GM23338 (cell line): ENCODE measurements around the gene NDUFS2. TPM values are rescaled to one million over a fixed set of nuclear protein-coding genes. Genes with fewer than 3 reads are reported as not detected.
A peak's percentile ranks its signal among the peaks of the same experiment; 100 is the strongest.

Source experiments
- ATAC-seq: fragments of 200-7000 bp; cut with Tn5 transposase; 3 replicates; pipeline ENCODE4 v1.9.1; 2020
- DNase-seq: peaks from one replicate; pipeline ENCODE4 v3.0.0-alpha.2; 2015; ENCODE audit warnings: low spot score
- H2AFZ ChIP-seq: fragments of 200-600 bp; sonication (generic); 2 replicates; pipeline ENCODE4 v1.8.0; 2016; ENCODE audit warnings: antibody characterized with exemption, mild to moderate bottlenecking, moderate library complexity
- H3F3A ChIP-seq: fragments of 200-600 bp; sonication (generic); replicated peaks from 2 replicates; pipeline ENCODE4 v1.8.0; 2017; ENCODE audit warnings: antibody characterized with exemption, mixed run types, low read depth
- H3K27ac ChIP-seq: fragments of 200-600 bp; sonication (generic); 2 replicates; pipeline ENCODE4 v1.6.1; 2016; ENCODE audit warnings: low read depth
- H3K27me3 ChIP-seq: fragments of 200-600 bp; sonication (generic); 2 replicates; pipeline ENCODE4 v1.8.0; 2016; ENCODE audit warnings: mild to moderate bottlenecking, mixed run types, moderate library complexity; ENCODE audit not compliant: insufficient read depth
- H3K36me3 ChIP-seq: fragments of 200-600 bp; sonication (generic); 2 replicates; pipeline ENCODE4 v1.8.0; 2016; ENCODE audit warnings: mild to moderate bottlenecking; ENCODE audit not compliant: insufficient read depth
- H3K4me1 ChIP-seq: fragments of 200-600 bp; sonication (generic); 2 replicates; pipeline ENCODE4 v1.8.0; 2016; ENCODE audit warnings: mild to moderate bottlenecking, moderate library complexity; ENCODE audit not compliant: insufficient read depth
- H3K4me2 ChIP-seq: fragments of 200-600 bp; sonication (generic); 2 replicates; pipeline ENCODE4 v1.7.1; 2017; ENCODE audit warnings: mixed run types
- H3K4me3 ChIP-seq: fragments of 200-600 bp; sonication (generic); 2 replicates; pipeline ENCODE4 v1.6.1; 2016; ENCODE audit warnings: mixed run types
- H3K79me2 ChIP-seq: fragments of 200-600 bp; sonication (generic); replicated peaks from 2 replicates; pipeline ENCODE4 v1.8.0; 2017; ENCODE audit warnings: mild to moderate bottlenecking; ENCODE audit not compliant: insufficient read depth
- H3K9me2 ChIP-seq: fragments of 200-600 bp; sonication (generic); 2 replicates; pipeline ENCODE4 v1.8.0; 2017; ENCODE audit not compliant: insufficient read depth
- H4K20me1 ChIP-seq: fragments of 200-600 bp; sonication (generic); replicated peaks from 2 replicates; pipeline ENCODE4 v1.8.0; 2017; ENCODE audit warnings: mild to moderate bottlenecking; ENCODE audit not compliant: insufficient read depth
- H3K27ac Mint-ChIP-seq: 2 replicates; pipeline ENCODE4 v1.8.0; 2020; ENCODE audit warnings: inconsistent platforms, mild to moderate bottlenecking, moderate library complexity, mixed read lengths
- H3K27me3 Mint-ChIP-seq: 3 replicates; pipeline ENCODE4 v1.8.0; 2022; ENCODE audit warnings: low read depth, mild to moderate bottlenecking, moderate library complexity, mixed read lengths, inconsistent platforms; ENCODE audit not compliant: insufficient read depth, poor library complexity
- H3K36me3 Mint-ChIP-seq: 3 replicates; pipeline ENCODE4 v1.8.0; 2021; ENCODE audit warnings: low read depth, mild to moderate bottlenecking, inconsistent platforms, moderate library complexity, mixed read lengths
- H3K4me1 Mint-ChIP-seq: 3 replicates; pipeline ENCODE4 v1.8.0; 2020; ENCODE audit warnings: mild to moderate bottlenecking, inconsistent platforms, mixed read lengths
- H3K4me3 Mint-ChIP-seq: 3 replicates; pipeline ENCODE4 v1.8.0; 2021; ENCODE audit warnings: moderate library complexity, mild to moderate bottlenecking, inconsistent platforms, mixed read lengths
- H3K9me3 Mint-ChIP-seq: 3 replicates; pipeline ENCODE4 v1.8.0; 2020; ENCODE audit warnings: moderate library complexity, mild to moderate bottlenecking, inconsistent platforms, mixed read lengths
- CREB1 ChIP-seq: fragments of 250-450 bp; sonication (Bioruptor Pico); IDR thresholded peaks from 2 replicates; pipeline ENCODE4 v1.5.0; 2020; ENCODE audit warnings: low read depth, mild to moderate bottlenecking, moderate library complexity
- EZH2 ChIP-seq: fragments of 200-600 bp; sonication (generic); IDR thresholded peaks from one replicate; pipeline ENCODE4 v1.8.0; 2017; ENCODE audit warnings: antibody characterized with exemption, mild to moderate bottlenecking, low read depth; ENCODE audit not compliant: unreplicated experiment
- JUNB ChIP-seq: IDR thresholded peaks from one replicate; pipeline ENCODE4 v1.6.1; 2016; ENCODE audit warnings: antibody characterized with exemption; ENCODE audit not compliant: unreplicated experiment
- STAT1 ChIP-seq: IDR thresholded peaks from one replicate; pipeline ENCODE4 v1.6.1; 2016; ENCODE audit warnings: antibody characterized with exemption; ENCODE audit not compliant: unreplicated experiment
- ZNF114 ChIP-seq: fragments of 250-450 bp; sonication (Bioruptor Pico); IDR thresholded peaks from 2 replicates; pipeline ENCODE4 v1.5.0; 2020; ENCODE audit warnings: mild to moderate bottlenecking, moderate library complexity
- polyA plus RNA-seq: library from polyadenylated mRNA; unstranded; fragments of >200 nt; fragmentation: Nextera tagmentation; extraction: Ambion mirVana; gene quantifications from 2 replicates; pipeline ENCODE4 v1.2.1, GENCODE V29; 2016
- total RNA-seq: library from RNA; depleted of rRNA; stranded (reverse); fragments of >200 nt; shearing (Covaris generic); gene quantifications from 2 replicates; pipeline ENCODE4 v1.2.3, GENCODE V29; 2014
- TF ChIP-seq, protein P1 (sequence below): IDR thresholded peaks from 2 replicates; pipeline ENCODE4 v1.6.1; 2016; ENCODE audit warnings: antibody characterized with exemption
- TF ChIP-seq, protein P2 (sequence below): fragments of 250-450 bp; sonication (Bioruptor Pico); IDR thresholded peaks from 2 replicates; pipeline ENCODE4 v1.5.0; 2020; ENCODE audit warnings: mild to moderate bottlenecking, moderate library complexity
- TF ChIP-seq, protein P3 (sequence below), 2 experiments: fragments of 200-600 bp in 1 of 2; sonication (generic) in 1 of 2; conservative IDR thresholded peaks; 2 replicates each; pipeline versions ENCODE4 v1.5.1 to v1.6.1; 2016 to 2017; ENCODE audit warnings: antibody characterized with exemption in 2 of 2, low read depth in 2 of 2, mild to moderate bottlenecking in 2 of 2, moderate library complexity in 1 of 2

The NDUFS2 gene
- total and polyA plus RNA-seq, 2 experiments from 2014 or later = 56.7 to 131 TPM

DNA sequence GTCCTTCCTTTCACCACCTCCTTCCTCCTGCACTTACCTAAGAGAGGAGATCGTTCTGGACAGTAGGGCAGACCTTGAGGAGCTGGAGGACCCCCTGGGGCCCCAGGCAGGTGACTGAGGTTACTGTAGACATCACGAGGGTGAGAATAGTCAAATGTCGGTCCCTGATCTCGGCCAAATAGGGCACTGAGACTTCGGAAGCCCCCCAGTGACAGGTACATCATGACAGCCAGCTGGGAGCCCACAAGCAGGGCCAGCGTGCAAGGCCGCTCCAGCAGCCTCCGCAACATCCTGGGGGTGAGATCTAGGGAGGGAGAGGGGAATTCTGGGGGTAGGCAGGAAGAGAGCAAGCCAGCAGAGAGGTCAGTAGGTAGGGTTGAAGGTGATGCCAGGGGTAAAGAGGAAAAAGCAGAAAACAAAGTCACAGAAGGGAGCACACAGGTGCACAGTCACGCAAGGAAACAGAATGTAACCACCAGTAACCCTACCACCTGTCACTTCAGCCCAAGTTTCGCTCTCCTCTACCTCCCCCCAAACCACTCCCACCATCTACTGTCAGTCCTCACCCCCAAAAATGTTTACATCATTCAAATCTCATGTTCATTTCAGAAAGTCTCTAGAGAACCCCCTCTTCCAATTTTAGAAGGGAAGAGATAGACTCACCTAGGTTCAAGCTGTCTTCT is 26.3 kb upstream of the NDUFS2 start:
- DNase-seq = no peak
- H3K27ac ChIP-seq = no peak overlapping the region

DNA sequence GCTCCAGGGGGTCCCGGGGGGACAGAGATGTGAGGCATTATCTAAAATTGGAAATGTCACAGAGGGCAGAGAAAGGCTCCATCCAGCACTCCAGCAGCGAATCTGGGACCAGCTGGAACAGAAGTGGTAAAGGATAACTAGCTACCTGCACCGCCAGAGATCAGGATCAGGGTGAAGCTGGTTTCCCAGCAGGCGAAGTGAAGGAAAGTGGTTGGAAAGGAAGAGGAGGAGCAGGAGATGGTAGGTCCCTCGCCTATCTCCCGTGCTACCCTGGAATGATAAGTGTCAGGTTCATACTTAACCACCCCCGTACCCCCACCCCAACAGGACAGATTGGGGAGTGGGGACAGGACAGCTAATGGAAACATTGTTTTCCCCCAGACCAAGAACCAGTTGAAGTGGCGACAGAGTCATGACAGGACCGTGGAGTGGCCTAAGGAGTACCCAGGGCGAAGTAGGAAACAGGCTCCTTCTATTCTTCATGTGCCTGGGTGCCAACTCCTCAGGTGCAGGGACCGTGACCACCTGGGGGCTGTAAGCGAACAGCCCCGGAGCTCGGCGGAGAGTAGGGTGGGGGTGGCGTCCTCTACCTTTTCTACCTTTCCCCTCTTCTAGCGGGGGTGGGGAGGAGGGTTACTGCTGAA is 25.6 kb upstream of the NDUFS2 start:
- Mint-ChIP-seq H3K4me1 (peaks cover 15% of the 10 kb centered on the region), H3K27ac (peak overlapping the region; percentile 99), H3K27me3 (peaks cover 4% of the 10 kb centered on the region), H3K36me3 (peaks cover 40% of the 10 kb centered on the region), H3K4me3 (peak overlapping the region; percentile 98), H3K9me3 (no peaks in the 10 kb centered on the region)
- peak overlapping the region; percentile 100 for H3K4me2 ChIP-seq
- no peak overlapping the region for H3K27ac ChIP-seq
- H3K9me2 ChIP-seq = no peaks in the 10 kb centered on the region
- DNase-seq (no peak), ATAC-seq (peak; percentile 8; the same call in 1 of the 3 replicates)
- H3K27me3 ChIP-seq = no peaks in the 10 kb centered on the region
- peaks cover 17% of the 10 kb centered on the region for H3K36me3 ChIP-seq
- H2AFZ ChIP-seq = peak overlapping the region; percentile 98
- H3F3A ChIP-seq = no peaks in the 10 kb centered on the region
- peaks cover 6% of the 10 kb centered on the region; the same call in 1 of the 2 replicates for H4K20me1 ChIP-seq
- peaks cover 15% of the 10 kb centered on the region; the same call in 1 of the 2 replicates for H3K4me1 ChIP-seq
- H3K79me2 ChIP-seq = peaks cover 8% of the 10 kb centered on the region
- H3K4me3 ChIP-seq = peak overlapping the region; percentile 99
- no peak for TF ChIP-seq CREB1 (CRISPR knock-in tag)
- TF ChIP-seq, protein P1, sequence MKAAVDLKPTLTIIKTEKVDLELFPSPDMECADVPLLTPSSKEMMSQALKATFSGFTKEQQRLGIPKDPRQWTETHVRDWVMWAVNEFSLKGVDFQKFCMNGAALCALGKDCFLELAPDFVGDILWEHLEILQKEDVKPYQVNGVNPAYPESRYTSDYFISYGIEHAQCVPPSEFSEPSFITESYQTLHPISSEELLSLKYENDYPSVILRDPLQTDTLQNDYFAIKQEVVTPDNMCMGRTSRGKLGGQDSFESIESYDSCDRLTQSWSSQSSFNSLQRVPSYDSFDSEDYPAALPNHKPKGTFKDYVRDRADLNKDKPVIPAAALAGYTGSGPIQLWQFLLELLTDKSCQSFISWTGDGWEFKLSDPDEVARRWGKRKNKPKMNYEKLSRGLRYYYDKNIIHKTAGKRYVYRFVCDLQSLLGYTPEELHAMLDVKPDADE = no peak
- TF ChIP-seq, protein P2, sequence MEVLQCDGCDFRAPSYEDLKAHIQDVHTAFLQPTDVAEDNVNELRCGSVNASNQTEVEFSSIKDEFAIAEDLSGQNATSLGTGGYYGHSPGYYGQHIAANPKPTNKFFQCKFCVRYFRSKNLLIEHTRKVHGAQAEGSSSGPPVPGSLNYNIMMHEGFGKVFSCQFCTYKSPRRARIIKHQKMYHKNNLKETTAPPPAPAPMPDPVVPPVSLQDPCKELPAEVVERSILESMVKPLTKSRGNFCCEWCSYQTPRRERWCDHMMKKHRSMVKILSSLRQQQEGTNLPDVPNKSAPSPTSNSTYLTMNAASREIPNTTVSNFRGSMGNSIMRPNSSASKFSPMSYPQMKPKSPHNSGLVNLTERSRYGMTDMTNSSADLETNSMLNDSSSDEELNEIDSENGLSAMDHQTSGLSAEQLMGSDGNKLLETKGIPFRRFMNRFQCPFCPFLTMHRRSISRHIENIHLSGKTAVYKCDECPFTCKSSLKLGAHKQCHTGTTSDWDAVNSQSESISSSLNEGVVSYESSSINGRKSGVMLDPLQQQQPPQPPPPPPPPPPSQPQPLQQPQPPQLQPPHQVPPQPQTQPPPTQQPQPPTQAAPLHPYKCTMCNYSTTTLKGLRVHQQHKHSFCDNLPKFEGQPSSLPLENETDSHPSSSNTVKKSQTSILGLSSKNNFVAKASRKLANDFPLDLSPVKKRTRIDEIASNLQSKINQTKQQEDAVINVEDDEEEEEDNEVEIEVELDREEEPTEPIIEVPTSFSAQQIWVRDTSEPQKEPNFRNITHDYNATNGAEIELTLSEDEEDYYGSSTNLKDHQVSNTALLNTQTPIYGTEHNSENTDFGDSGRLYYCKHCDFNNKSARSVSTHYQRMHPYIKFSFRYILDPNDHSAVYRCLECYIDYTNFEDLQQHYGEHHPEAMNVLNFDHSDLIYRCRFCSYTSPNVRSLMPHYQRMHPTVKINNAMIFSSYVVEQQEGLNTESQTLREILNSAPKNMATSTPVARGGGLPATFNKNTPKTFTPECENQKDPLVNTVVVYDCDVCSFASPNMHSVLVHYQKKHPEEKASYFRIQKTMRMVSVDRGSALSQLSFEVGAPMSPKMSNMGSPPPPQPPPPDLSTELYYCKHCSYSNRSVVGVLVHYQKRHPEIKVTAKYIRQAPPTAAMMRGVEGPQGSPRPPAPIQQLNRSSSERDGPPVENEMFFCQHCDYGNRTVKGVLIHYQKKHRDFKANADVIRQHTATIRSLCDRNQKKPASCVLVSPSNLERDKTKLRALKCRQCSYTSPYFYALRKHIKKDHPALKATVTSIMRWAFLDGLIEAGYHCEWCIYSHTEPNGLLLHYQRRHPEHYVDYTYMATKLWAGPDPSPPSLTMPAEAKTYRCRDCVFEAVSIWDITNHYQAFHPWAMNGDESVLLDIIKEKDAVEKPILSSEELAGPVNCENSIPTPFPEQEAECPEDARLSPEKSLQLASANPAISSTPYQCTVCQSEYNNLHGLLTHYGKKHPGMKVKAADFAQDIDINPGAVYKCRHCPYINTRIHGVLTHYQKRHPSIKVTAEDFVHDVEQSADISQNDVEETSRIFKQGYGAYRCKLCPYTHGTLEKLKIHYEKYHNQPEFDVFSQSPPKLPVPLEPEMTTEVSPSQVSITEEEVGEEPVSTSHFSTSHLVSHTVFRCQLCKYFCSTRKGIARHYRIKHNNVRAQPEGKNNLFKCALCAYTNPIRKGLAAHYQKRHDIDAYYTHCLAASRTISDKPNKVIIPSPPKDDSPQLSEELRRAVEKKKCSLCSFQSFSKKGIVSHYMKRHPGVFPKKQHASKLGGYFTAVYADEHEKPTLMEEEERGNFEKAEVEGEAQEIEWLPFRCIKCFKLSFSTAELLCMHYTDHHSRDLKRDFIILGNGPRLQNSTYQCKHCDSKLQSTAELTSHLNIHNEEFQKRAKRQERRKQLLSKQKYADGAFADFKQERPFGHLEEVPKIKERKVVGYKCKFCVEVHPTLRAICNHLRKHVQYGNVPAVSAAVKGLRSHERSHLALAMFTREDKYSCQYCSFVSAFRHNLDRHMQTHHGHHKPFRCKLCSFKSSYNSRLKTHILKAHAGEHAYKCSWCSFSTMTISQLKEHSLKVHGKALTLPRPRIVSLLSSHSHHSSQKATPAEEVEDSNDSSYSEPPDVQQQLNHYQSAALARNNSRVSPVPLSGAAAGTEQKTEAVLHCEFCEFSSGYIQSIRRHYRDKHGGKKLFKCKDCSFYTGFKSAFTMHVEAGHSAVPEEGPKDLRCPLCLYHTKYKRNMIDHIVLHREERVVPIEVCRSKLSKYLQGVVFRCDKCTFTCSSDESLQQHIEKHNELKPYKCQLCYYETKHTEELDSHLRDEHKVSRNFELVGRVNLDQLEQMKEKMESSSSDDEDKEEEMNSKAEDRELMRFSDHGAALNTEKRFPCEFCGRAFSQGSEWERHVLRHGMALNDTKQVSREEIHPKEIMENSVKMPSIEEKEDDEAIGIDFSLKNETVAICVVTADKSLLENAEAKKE (CRISPR knock-in tag) = no peak
- TF ChIP-seq JUNB = no peak
- TF ChIP-seq EZH2 = no peak
- no peak for TF ChIP-seq ZNF114 (CRISPR knock-in tag)

More for the DNA sequence above, 26.3 kb upstream of the NDUFS2 start:
- Histone ChIP-seq H3F3A (0 out of 2 replicates have a peak, but pooled peaks cover 2% of the 10 kb centered on the region), H3K4me3 (peak overlapping the region; percentile 99), H3K36me3 (peaks cover 17% of the 10 kb centered on the region), H3K27me3 (no peaks in the 10 kb centered on the region), H2AFZ (no peak overlapping the region), H3K4me2 (peak overlapping the region; percentile 100), H4K20me1 (peaks cover 6% of the 10 kb centered on the region; the same call in 1 of the 2 replicates), H3K4me1 (peaks cover 15% of the 10 kb centered on the region; the same call in 1 of the 2 replicates), H3K79me2 (peaks cover 8% of the 10 kb centered on the region), H3K9me2 (no peaks in the 10 kb centered on the region)
- Mint-ChIP-seq H3K4me1 (peaks cover 15% of the 10 kb centered on the region), H3K27ac (no peak overlapping the region), H3K4me3 (peak overlapping the region; percentile 98), H3K9me3 (no peaks in the 10 kb centered on the region), H3K36me3 (peaks cover 46% of the 10 kb centered on the region), H3K27me3 (peaks cover 4% of the 10 kb centered on the region)
- no peak for TF ChIP-seq ZNF114 (CRISPR knock-in tag)
- TF ChIP-seq, protein P3, sequence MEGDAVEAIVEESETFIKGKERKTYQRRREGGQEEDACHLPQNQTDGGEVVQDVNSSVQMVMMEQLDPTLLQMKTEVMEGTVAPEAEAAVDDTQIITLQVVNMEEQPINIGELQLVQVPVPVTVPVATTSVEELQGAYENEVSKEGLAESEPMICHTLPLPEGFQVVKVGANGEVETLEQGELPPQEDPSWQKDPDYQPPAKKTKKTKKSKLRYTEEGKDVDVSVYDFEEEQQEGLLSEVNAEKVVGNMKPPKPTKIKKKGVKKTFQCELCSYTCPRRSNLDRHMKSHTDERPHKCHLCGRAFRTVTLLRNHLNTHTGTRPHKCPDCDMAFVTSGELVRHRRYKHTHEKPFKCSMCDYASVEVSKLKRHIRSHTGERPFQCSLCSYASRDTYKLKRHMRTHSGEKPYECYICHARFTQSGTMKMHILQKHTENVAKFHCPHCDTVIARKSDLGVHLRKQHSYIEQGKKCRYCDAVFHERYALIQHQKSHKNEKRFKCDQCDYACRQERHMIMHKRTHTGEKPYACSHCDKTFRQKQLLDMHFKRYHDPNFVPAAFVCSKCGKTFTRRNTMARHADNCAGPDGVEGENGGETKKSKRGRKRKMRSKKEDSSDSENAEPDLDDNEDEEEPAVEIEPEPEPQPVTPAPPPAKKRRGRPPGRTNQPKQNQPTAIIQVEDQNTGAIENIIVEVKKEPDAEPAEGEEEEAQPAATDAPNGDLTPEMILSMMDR (conservative IDR thresholded peaks at IDR 0.05; ENCODE audit: low read depth in 2 of 2) = no peak
- no peak for TF ChIP-seq STAT1
- no peak for TF ChIP-seq EZH2
- no peak for TF ChIP-seq JUNB
- ATAC-seq = no peak
